HEK293 (cell line): ENCODE results near the gene GBA2.

ENCODE experiments used
- CTCF ChIP-seq: fragments of 450-650 bp; formaldehyde crosslinking; IDR thresholded peaks from 2 replicates; pipeline ENCODE4 v1.5.1; 2016; ENCODE audit warnings: missing biosample characterization, missing genetic modification characterization
- KLF1 ChIP-seq: fragments of 450-650 bp; formaldehyde crosslinking; IDR thresholded peaks from 2 replicates; pipeline ENCODE4 v1.5.1; 2016; ENCODE audit warnings: missing biosample characterization, missing genetic modification characterization
- SETDB1 ChIP-seq: IDR thresholded peaks from one replicate; pipeline ENCODE4 v1.6.1; 2017; ENCODE audit warnings: mild to moderate bottlenecking, low read length, moderate library complexity, mixed read lengths; ENCODE audit not compliant: insufficient read length
- SP2 ChIP-seq: fragments of 450-650 bp; formaldehyde crosslinking; IDR thresholded peaks from 2 replicates; pipeline ENCODE4 v1.5.1; 2016; ENCODE audit warnings: missing biosample characterization, missing genetic modification characterization
- ZNF239 ChIP-seq: fragments of 450-650 bp; formaldehyde crosslinking; IDR thresholded peaks from 2 replicates; pipeline ENCODE4 v1.5.1; 2016; ENCODE audit warnings: missing biosample characterization, missing genetic modification characterization
- ZNF335 ChIP-seq: fragments of 450-650 bp; formaldehyde crosslinking; conservative IDR thresholded peaks from 2 replicates; pipeline ENCODE4 v1.5.1; 2016; ENCODE audit warnings: missing biosample characterization, missing genetic modification characterization
- ZNF561 ChIP-seq: fragments of 450-650 bp; IDR thresholded peaks from 2 replicates; pipeline ENCODE4 v1.5.1; 2018; ENCODE audit warnings: missing biosample characterization, missing genetic modification characterization, borderline replicate concordance
- ZNF747 ChIP-seq: fragments of 450-650 bp; formaldehyde crosslinking; IDR thresholded peaks from 2 replicates; pipeline ENCODE4 v1.5.1; 2016; ENCODE audit warnings: missing biosample characterization, missing genetic modification characterization
- TF ChIP-seq, protein P1 (sequence below): fragments of 450-650 bp; formaldehyde crosslinking; IDR thresholded peaks from 2 replicates; pipeline ENCODE4 v1.5.1; 2016; ENCODE audit warnings: missing biosample characterization, missing genetic modification characterization, low read depth
- TF ChIP-seq, protein P2 (sequence below): sonication (generic); formaldehyde crosslinking; IDR thresholded peaks from 2 replicates; pipeline ENCODE4 v1.8.1; 2022; ENCODE audit warnings: mild to moderate bottlenecking, moderate library complexity, missing genetic modification reagents

- TF ChIP-seq CTCF (tag by site-specific recombination) (no peak), SETDB1 (no peak), ZNF335 (no peak), ZNF747 (tag by site-specific recombination) (no peak), ZNF561 (no peak), KLF1 (tag by site-specific recombination) (no peak), ZNF239 (tag by site-specific recombination) (no peak), SP2 (no peak)
- TF ChIP-seq, protein P1, sequence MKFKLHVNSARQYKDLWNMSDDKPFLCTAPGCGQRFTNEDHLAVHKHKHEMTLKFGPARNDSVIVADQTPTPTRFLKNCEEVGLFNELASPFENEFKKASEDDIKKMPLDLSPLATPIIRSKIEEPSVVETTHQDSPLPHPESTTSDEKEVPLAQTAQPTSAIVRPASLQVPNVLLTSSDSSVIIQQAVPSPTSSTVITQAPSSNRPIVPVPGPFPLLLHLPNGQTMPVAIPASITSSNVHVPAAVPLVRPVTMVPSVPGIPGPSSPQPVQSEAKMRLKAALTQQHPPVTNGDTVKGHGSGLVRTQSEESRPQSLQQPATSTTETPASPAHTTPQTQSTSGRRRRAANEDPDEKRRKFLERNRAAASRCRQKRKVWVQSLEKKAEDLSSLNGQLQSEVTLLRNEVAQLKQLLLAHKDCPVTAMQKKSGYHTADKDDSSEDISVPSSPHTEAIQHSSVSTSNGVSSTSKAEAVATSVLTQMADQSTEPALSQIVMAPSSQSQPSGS (tag by site-specific recombination), result no peak
- TF ChIP-seq, protein P2, sequence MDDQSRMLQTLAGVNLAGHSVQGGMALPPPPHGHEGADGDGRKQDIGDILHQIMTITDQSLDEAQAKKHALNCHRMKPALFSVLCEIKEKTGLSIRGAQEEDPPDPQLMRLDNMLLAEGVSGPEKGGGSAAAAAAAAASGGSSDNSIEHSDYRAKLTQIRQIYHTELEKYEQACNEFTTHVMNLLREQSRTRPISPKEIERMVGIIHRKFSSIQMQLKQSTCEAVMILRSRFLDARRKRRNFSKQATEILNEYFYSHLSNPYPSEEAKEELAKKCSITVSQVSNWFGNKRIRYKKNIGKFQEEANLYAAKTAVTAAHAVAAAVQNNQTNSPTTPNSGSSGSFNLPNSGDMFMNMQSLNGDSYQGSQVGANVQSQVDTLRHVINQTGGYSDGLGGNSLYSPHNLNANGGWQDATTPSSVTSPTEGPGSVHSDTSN (CRISPR knock-in tag), result no peak
Measured at GRCh38 chr9:35792024-35792813, 43.2 kb upstream of the GBA2 start.
